ENCODE measurements around the gene NKD2.

NKD2 gene

GRCh38 chr5:1016476-1016875 lies 7.9 kb downstream of the NKD2 start:
- Histone ChIP-seq H3K4me2 (ENCODE audit: low read length) (no peak overlapping the region), H3K9me3 (ENCODE audit: control insufficient read depth, insufficient read depth, low read length) (no peaks in the 10 kb centered on the region), H3K36me3 (ENCODE audit: control insufficient read depth, low read length) (no peaks in the 10 kb centered on the region), H3K4me1 (ENCODE audit: control insufficient read depth, low read length) (no peaks in the 10 kb centered on the region), H3K4me3 (ENCODE audit: low read length) (no peak overlapping the region), H4K20me1 (ENCODE audit: control insufficient read depth, insufficient read depth, low read depth, low read length) (no peaks in the 10 kb centered on the region), H3K27me3 (ENCODE audit: control insufficient read depth, low read length) (no peaks in the 10 kb centered on the region), H3K79me2 (ENCODE audit: control insufficient read depth, low read length) (no peaks in the 10 kb centered on the region), H3K27ac (ENCODE audit: low read depth, low read length) (no peak overlapping the region), H3F3A (ENCODE audit: control insufficient read depth, insufficient read depth) (no peaks in the 10 kb centered on the region), H3K9me2 (replicated peaks; ENCODE audit: control insufficient read depth, low read length) (no peaks in the 10 kb centered on the region)
- TF ChIP-seq CTCF (IDR thresholded peaks at IDR 0.05; ENCODE audit: low read depth, low read length, poor library complexity, severe bottlenecking) (no peak), EZH2phosphoT487 (IDR thresholded peaks at IDR 0.05; ENCODE audit: borderline replicate concordance, low read length) (no peak)

- no peak overlapping the region for H3K4me2 ChIP-seq (ENCODE audit: low read length)
These were observed 8.5 kb downstream of the NKD2 start for GRCh38 chr5:1017056-1017455.

DNA sequence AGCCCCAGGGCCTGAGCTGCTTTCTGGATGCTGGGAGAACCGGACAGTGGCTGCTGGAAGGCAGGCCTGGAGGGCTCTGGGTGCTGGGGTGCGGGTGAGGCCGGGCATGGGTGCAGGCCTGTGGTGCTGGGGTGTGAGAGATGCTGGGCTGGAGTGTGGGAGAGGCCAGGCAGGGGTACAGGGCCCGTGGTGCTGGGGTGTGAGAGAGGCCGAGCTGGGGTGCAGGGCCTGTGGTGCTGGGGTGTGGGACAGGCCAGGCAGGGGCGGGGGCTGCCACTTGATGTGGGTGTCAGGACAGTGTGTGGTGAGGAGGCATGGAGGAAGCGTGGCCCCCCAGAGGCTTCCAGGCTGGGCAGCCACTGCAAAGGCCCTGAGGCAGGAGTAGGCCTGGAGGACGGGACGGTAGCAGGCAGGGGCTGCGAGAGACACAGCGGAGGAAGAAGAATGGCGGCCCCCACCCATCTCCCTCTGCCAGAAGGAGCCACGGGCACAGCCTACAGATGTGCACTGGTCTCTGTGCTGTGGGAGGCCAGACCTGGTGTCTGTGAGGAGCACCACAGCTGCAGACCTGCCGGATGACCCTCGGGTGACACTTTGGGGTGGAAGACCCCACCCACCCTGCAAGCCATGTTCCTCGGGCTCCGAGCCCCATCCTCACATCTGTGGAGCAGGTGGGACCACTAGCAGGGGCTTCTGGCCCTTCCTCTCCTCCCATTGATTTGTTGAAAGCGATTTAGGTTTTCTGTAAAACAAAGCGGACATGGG lies 9.3 kb downstream of the NKD2 start:
- Histone ChIP-seq H3K9me2 (replicated peaks; ENCODE audit: control insufficient read depth, low read length) (no peaks in the 10 kb centered on the region), H4K20me1 (ENCODE audit: control insufficient read depth, insufficient read depth, low read depth, low read length) (no peaks in the 10 kb centered on the region), H3K4me2 (ENCODE audit: low read length) (no peak overlapping the region), H3K79me2 (ENCODE audit: control insufficient read depth, low read length) (no peaks in the 10 kb centered on the region), H3K4me1 (ENCODE audit: control insufficient read depth, low read length) (no peaks in the 10 kb centered on the region), H3K27me3 (ENCODE audit: control insufficient read depth, low read length) (no peaks in the 10 kb centered on the region), H3K27ac (ENCODE audit: low read depth, low read length) (no peak overlapping the region), H3K36me3 (ENCODE audit: control insufficient read depth, low read length) (no peaks in the 10 kb centered on the region), H3F3A (ENCODE audit: control insufficient read depth, insufficient read depth) (no peaks in the 10 kb centered on the region), H3K4me3 (ENCODE audit: low read length) (no peak overlapping the region), H3K9me3 (ENCODE audit: control insufficient read depth, insufficient read depth, low read length) (no peaks in the 10 kb centered on the region)
- TF ChIP-seq EZH2phosphoT487 (IDR thresholded peaks at IDR 0.05; ENCODE audit: borderline replicate concordance, low read length) (no peak), CTCF (IDR thresholded peaks at IDR 0.05; ENCODE audit: low read depth, low read length, poor library complexity, severe bottlenecking) (no peak)

More at GRCh38 chr5:1017056-1017455, 8.5 kb downstream of the NKD2 start:
- no peaks in the 10 kb centered on the region for H4K20me1 ChIP-seq (ENCODE audit: control insufficient read depth, insufficient read depth, low read depth, low read length)
- no peaks in the 10 kb centered on the region for H3K79me2 ChIP-seq (ENCODE audit: control insufficient read depth, low read length)
- no peaks in the 10 kb centered on the region for H3K9me2 ChIP-seq (replicated peaks; ENCODE audit: control insufficient read depth, low read length)
- no peaks in the 10 kb centered on the region for H3F3A ChIP-seq (ENCODE audit: control insufficient read depth, insufficient read depth)
- no peaks in the 10 kb centered on the region for H3K9me3 ChIP-seq (ENCODE audit: control insufficient read depth, insufficient read depth, low read length)
- H3K4me1 ChIP-seq (ENCODE audit: control insufficient read depth, low read length): no peaks in the 10 kb centered on the region
- H3K27me3 ChIP-seq (ENCODE audit: control insufficient read depth, low read length): no peaks in the 10 kb centered on the region
- no peak for TF ChIP-seq CTCF (IDR thresholded peaks at IDR 0.05; ENCODE audit: low read depth, low read length, poor library complexity, severe bottlenecking)
- no peak for TF ChIP-seq EZH2phosphoT487 (IDR thresholded peaks at IDR 0.05; ENCODE audit: borderline replicate concordance, low read length)
- H3K27ac ChIP-seq (ENCODE audit: low read depth, low read length): no peak overlapping the region
- H3K36me3 ChIP-seq (ENCODE audit: control insufficient read depth, low read length): no peaks in the 10 kb centered on the region
- H3K4me3 ChIP-seq (ENCODE audit: low read length): no peak overlapping the region

Data from DOHH2 (cell line).